Spleen (tissue), 7 donors: Measurements from ENCODE around the gene XRCC3.

Source experiments
- POLR2A ChIP-seq, 3 donors: fragments of 450-650 bp; IDR thresholded peaks; one replicate each; pipeline ENCODE4 v1.5.1; 2017; ENCODE audit warnings: antibody characterized with exemption in 3 of 3, mild to moderate bottlenecking in 1 of 3
- POLR2AphosphoS5 ChIP-seq, 3 donors: sonication (generic); formaldehyde crosslinking; IDR thresholded peaks; one replicate each; pipeline ENCODE4 v1.5.1; 2017; ENCODE audit warnings: antibody characterized with exemption in 3 of 3
- TF ChIP-seq, protein P1 (sequence below), 11 experiments: fragments of 200-600 bp in 7 of 11; fragments of 450-650 bp in 4 of 11; sonication (generic) in 4 of 11; IDR thresholded peaks in 8 of 11; conservative IDR thresholded peaks in 3 of 11; 1 replicate in 7 of 11; 2 replicates in 4 of 11; pipeline versions ENCODE4 v1.4.0 to v1.8.0; 2016 to 2021; ENCODE audit warnings: antibody characterized with exemption in 11 of 11, inconsistent platforms in 4 of 11, mild to moderate bottlenecking in 1 of 11
- donor health status: DM: no; HTN: no; CAD: no; lungs with moderate emphysema.
- donor health status: DM: no; HTN: no; CAD: no.
- donor health status: DM: no; HTN: no; CAD: no.

DNA sequence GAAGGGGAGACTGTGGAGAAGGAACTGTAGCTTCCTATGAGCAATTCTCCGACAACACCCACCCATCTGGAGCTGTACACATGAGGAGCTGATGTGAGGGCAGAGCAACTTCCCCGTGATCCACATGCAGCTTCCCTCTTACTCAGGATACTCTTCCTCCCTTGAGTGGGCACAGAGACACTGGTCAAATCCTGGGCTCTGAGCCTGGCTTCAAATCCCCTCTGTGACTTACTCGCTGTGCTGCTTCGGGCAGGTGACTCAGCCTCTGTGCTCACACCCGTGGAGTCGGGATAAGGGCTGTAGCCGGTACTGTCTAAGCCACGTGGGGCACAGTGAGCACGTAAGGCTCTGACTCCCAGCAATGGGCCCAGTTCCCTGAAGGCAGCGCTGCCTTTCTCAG, 31.4 kb upstream of the XRCC3 start:
- TF ChIP-seq, protein P1, sequence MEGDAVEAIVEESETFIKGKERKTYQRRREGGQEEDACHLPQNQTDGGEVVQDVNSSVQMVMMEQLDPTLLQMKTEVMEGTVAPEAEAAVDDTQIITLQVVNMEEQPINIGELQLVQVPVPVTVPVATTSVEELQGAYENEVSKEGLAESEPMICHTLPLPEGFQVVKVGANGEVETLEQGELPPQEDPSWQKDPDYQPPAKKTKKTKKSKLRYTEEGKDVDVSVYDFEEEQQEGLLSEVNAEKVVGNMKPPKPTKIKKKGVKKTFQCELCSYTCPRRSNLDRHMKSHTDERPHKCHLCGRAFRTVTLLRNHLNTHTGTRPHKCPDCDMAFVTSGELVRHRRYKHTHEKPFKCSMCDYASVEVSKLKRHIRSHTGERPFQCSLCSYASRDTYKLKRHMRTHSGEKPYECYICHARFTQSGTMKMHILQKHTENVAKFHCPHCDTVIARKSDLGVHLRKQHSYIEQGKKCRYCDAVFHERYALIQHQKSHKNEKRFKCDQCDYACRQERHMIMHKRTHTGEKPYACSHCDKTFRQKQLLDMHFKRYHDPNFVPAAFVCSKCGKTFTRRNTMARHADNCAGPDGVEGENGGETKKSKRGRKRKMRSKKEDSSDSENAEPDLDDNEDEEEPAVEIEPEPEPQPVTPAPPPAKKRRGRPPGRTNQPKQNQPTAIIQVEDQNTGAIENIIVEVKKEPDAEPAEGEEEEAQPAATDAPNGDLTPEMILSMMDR (IDR thresholded peaks at IDR 0.05 in 8 of 11, conservative IDR thresholded peaks at IDR 0.05 in 3 of 11), result no peak
- TF ChIP-seq POLR2A (IDR thresholded peaks at IDR 0.05), result no peak
- TF ChIP-seq POLR2AphosphoS5 (IDR thresholded peaks at IDR 0.05), result no peak
